Measurements from ENCODE around the gene TREML4. TPM values are rescaled to one million over a fixed set of nuclear protein-coding genes. Genes with fewer than 3 reads are reported as not detected.

The TREML4 gene
- total RNA-seq, 2 experiments from 2014 or later = not detected

- TF ChIP-seq, protein P1, sequence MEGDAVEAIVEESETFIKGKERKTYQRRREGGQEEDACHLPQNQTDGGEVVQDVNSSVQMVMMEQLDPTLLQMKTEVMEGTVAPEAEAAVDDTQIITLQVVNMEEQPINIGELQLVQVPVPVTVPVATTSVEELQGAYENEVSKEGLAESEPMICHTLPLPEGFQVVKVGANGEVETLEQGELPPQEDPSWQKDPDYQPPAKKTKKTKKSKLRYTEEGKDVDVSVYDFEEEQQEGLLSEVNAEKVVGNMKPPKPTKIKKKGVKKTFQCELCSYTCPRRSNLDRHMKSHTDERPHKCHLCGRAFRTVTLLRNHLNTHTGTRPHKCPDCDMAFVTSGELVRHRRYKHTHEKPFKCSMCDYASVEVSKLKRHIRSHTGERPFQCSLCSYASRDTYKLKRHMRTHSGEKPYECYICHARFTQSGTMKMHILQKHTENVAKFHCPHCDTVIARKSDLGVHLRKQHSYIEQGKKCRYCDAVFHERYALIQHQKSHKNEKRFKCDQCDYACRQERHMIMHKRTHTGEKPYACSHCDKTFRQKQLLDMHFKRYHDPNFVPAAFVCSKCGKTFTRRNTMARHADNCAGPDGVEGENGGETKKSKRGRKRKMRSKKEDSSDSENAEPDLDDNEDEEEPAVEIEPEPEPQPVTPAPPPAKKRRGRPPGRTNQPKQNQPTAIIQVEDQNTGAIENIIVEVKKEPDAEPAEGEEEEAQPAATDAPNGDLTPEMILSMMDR (IDR thresholded peaks at IDR 0.05) = no peak
- POLR2A ChIA-PET = no interaction called here
- H3K27me3 Mint-ChIP-seq = no peaks in the 10 kb centered on the region
- H3K4me1 Mint-ChIP-seq (ENCODE audit: low read depth) = peaks cover 10% of the 10 kb centered on the region
- no peak for ATAC-seq
- CTCF ChIA-PET = interaction anchor here (2.2 to 2.3 kb wide), 2 partner anchors 28 to 42 kb away, joined by 28 to 30 read pairs; no protein-coding TSS in a partner anchor
- H3K36me3 Mint-ChIP-seq (ENCODE audit: low read depth) = no peaks in the 10 kb centered on the region
- no peak for DNase-seq
- H3K9me3 Mint-ChIP-seq = no peaks in the 10 kb centered on the region
- intact Hi-C loops (cut with micrococcal nuclease) = no loop called here
- H3K27ac Mint-ChIP-seq = no peak overlapping the region
- no peak overlapping the region for H3K4me3 Mint-ChIP-seq
Measured at GRCh38 chr6:41277605-41278004, 49.5 kb downstream of the TREML4 start.

DNA sequence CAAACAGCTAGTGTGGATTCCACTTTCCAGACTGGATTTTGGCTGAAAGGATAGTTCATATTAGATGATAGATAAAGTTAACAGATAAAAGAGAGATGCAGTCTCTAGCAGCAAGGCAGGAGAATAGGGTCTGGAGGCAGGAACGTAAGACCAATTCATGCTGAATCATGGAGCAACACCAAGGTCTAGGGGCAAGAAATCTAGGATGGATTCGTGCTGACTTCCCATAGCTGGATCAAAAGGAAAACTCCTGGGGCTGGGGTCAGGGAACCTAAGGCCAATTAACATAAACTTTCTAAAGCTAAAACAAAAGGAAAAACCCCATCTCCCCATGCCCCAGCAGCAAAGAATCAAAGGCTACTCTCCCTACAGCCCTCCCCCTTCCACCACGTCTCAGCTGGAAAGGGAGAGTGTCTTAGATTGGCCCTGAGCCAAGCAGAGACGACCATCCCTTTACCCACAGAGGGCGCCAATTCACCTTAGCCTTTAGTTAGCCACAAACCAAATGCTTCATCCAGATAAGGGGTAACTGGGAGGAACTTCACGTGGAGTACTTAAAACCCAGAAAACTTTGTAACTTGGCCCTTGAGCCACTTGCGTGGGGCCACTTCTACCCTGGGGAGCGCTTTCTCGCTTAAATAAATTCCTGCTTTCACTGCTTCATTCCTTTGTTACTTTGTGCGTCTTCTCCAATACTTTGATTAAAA, 50.7 kb downstream of the TREML4 start:
- ATAC-seq = peak; percentile 92
- intact Hi-C loops (cut with micrococcal nuclease) = no loop called here
- DNase-seq = peak; percentile 85
- CTCF ChIA-PET = interaction anchor here (0.7 to 2.3 kb wide), 20 partner anchors 9 to 405 kb away, joined by 3 to 30 read pairs (median 4); no protein-coding TSS in a partner anchor
- no peak overlapping the region for H3K4me3 Mint-ChIP-seq
- H3K36me3 Mint-ChIP-seq (ENCODE audit: low read depth) = no peaks in the 10 kb centered on the region
- peaks cover 12% of the 10 kb centered on the region for H3K4me1 Mint-ChIP-seq (ENCODE audit: low read depth)
- POLR2A ChIA-PET = interaction anchor here (1.1 kb wide), 1 partner anchor 9 kb away, joined by 4 read pairs; no protein-coding TSS in a partner anchor
- no peaks in the 10 kb centered on the region for H3K9me3 Mint-ChIP-seq
- TF ChIP-seq, protein P1 (IDR thresholded peaks at IDR 0.05) = peak; percentile 72
- H3K27ac Mint-ChIP-seq = peak overlapping the region; percentile 55
- H3K27me3 Mint-ChIP-seq = no peaks in the 10 kb centered on the region

GRCh38 chr6:41280381-41281057, 52.4 kb downstream of the TREML4 start:
- CTCF ChIA-PET = interaction anchor here (1.1 kb wide), 1 partner anchor 23 kb away, joined by 5 read pairs; no protein-coding TSS in a partner anchor
- no peak overlapping the region for H3K27ac Mint-ChIP-seq
- H3K27me3 Mint-ChIP-seq = no peaks in the 10 kb centered on the region
- no peak for DNase-seq
- no peaks in the 10 kb centered on the region for H3K36me3 Mint-ChIP-seq (ENCODE audit: low read depth)
- H3K4me3 Mint-ChIP-seq = no peak overlapping the region
- no peak for ATAC-seq
- H3K9me3 Mint-ChIP-seq = no peaks in the 10 kb centered on the region
- TF ChIP-seq, protein P1 (IDR thresholded peaks at IDR 0.05) = no peak
- intact Hi-C loops (cut with micrococcal nuclease) = no loop called here
- peaks cover 12% of the 10 kb centered on the region for H3K4me1 Mint-ChIP-seq (ENCODE audit: low read depth)
- POLR2A ChIA-PET = interaction anchor here (0.6 kb wide), 1 partner anchor 24 kb away, joined by 3 read pairs; no protein-coding TSS in a partner anchor

GRCh38 chr6:41283600-41283999, 55.5 kb downstream of the TREML4 start:
- no peak for ATAC-seq

More at GRCh38 chr6:41283600-41283999, 55.5 kb downstream of the TREML4 start:
- TF ChIP-seq, protein P1 (IDR thresholded peaks at IDR 0.05) = no peak
- Mint-ChIP-seq H3K36me3 (ENCODE audit: low read depth) (no peaks in the 10 kb centered on the region), H3K4me3 (no peak overlapping the region), H3K27ac (no peak overlapping the region), H3K9me3 (no peaks in the 10 kb centered on the region), H3K4me1 (ENCODE audit: low read depth) (peaks cover 16% of the 10 kb centered on the region), H3K27me3 (no peaks in the 10 kb centered on the region)
- ChIA-PET POLR2A (no interaction called here), CTCF (no interaction called here)
- DNase-seq = no peak
- intact Hi-C loops (cut with micrococcal nuclease) = no loop called here

Data from activated CD8-positive, alpha-beta T cell treated with anti-CD3 and anti-CD28 coated beads for 36 hours (primary cell).